Measurements from ENCODE around the gene SETD1B.

DNA sequence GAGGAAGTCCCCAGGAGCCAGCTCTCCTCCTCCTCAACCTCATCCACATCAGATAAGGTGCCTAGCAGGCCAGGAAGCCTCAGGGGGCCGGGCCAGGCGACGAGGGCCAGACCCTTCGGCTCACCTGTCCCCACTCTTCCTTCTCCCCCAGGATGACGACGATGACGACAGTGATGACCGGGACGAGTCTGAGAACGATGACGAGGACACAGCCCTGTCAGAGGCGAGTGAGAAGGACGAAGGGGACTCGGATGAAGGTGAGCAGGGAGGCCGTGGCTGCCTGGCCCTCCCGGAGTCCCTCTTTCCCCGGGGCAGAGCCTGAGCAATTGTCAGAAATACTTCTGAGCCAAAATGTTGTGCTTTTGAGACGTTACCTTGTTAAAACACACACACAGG, 13.8 kb downstream of the SETD1B start:
- TF ChIP-seq CTCF (IDR thresholded peaks at IDR 0.05), result no peak
- no peak for TF ChIP-seq POLR2A (IDR thresholded peaks at IDR 0.05)
- TF ChIP-seq EP300 (IDR thresholded peaks at IDR 0.05), result no peak
